Keratinocyte (primary cell): ENCODE results near the gene GALNT2. TPM values are rescaled to one million over a fixed set of nuclear protein-coding genes. Genes with fewer than 3 reads are reported as not detected.

Experiments used
- DNase-seq: peaks from one replicate; pipeline ENCODE4 v3.0.0-alpha.2; 2011; ENCODE audit warnings: low read depth, missing footprints, low spot score
- FAIRE-seq: peaks from 2 replicates; lab custom pipeline; 2011; peaks lifted over from hg19 to GRCh38; lab: Jason Lieb, UNC
- H2AFZ ChIP-seq: 2 replicates; pipeline ENCODE4 v1.6.0; 2012; ENCODE audit warnings: low read length, control low read depth, inconsistent platforms; ENCODE audit not compliant: control insufficient read depth
- H3K27ac ChIP-seq: 2 replicates; pipeline ENCODE4 v1.5.1; 2011; ENCODE audit warnings: low read length; ENCODE audit not compliant: control insufficient read depth, insufficient read depth
- H3K27me3 ChIP-seq: 3 replicates; pipeline ENCODE4 v1.6.0; 2011; ENCODE audit warnings: low read length; ENCODE audit not compliant: control insufficient read depth, insufficient read depth; ENCODE audit errors: extremely low read depth
- H3K36me3 ChIP-seq, 2 experiments: 2 replicates in 1 of 2; 3 replicates in 1 of 2; pipeline ENCODE4 v1.5.1; 2011; ENCODE audit warnings: low read length in 2 of 2, mild to moderate bottlenecking in 1 of 2; ENCODE audit not compliant: control insufficient read depth in 2 of 2, insufficient read depth in 2 of 2; ENCODE audit errors: extremely low read depth in 1 of 2
- H3K4me1 ChIP-seq: 3 replicates; pipeline ENCODE4 v1.5.1; 2011; ENCODE audit warnings: low read length; ENCODE audit not compliant: control insufficient read depth, insufficient read depth; ENCODE audit errors: extremely low read depth
- H3K4me2 ChIP-seq: 3 replicates; pipeline ENCODE4 v1.6.0; 2011; ENCODE audit warnings: low read depth, low read length; ENCODE audit not compliant: control insufficient read depth, insufficient read depth; ENCODE audit errors: extremely low read depth
- H3K4me3 ChIP-seq, 3 experiments: fragments of 200-600 bp in 1 of 3; sonication (generic) in 1 of 3; 2 replicates in 2 of 3; 3 replicates in 1 of 3; pipeline ENCODE4 v1.5.1; 2011 to 2016; ENCODE audit warnings: low read length in 3 of 3, mild to moderate bottlenecking in 3 of 3, control low read depth in 2 of 3, inconsistent platforms in 1 of 3, low read depth in 1 of 3, mixed read lengths in 1 of 3, mixed run types in 1 of 3, moderate library complexity in 1 of 3; ENCODE audit not compliant: control insufficient read depth in 2 of 3, insufficient read depth in 2 of 3; ENCODE audit errors: extremely low read depth in 1 of 3
- H3K79me2 ChIP-seq: 2 replicates; pipeline ENCODE4 v1.6.0; 2012; ENCODE audit warnings: low read length; ENCODE audit not compliant: control insufficient read depth, insufficient read depth
- H3K9ac ChIP-seq: 3 replicates; pipeline ENCODE4 v1.6.0; 2011; ENCODE audit warnings: low read length; ENCODE audit not compliant: control insufficient read depth, insufficient read depth; ENCODE audit errors: extremely low read depth
- H3K9me1 ChIP-seq: 3 replicates; pipeline ENCODE4 v1.6.0; 2011; ENCODE audit warnings: low read length; ENCODE audit not compliant: control insufficient read depth, insufficient read depth; ENCODE audit errors: extremely low read depth
- H3K9me3 ChIP-seq: 2 replicates; pipeline ENCODE4 v1.5.1; 2012; ENCODE audit warnings: low read depth, low read length; ENCODE audit not compliant: control insufficient read depth
- H4K20me1 ChIP-seq: 3 replicates; pipeline ENCODE4 v1.6.0; 2011; ENCODE audit warnings: low read length; ENCODE audit not compliant: control insufficient read depth, insufficient read depth; ENCODE audit errors: extremely low read depth
- CTCF ChIP-seq, 3 experiments: IDR thresholded peaks in 1 of 3; conservative IDR thresholded peaks in 1 of 3; optimal IDR thresholded peaks in 1 of 3; 2 replicates in 2 of 3; 3 replicates in 1 of 3; pipeline versions ENCODE3 to v1.5.1; 2011; ENCODE audit warnings: low read length in 3 of 3, mild to moderate bottlenecking in 3 of 3, moderate library complexity in 2 of 3, control low read depth in 1 of 3, inconsistent platforms in 1 of 3; ENCODE audit not compliant: insufficient read depth in 2 of 3; ENCODE audit errors: extremely low read depth in 1 of 3
- EZH2 ChIP-seq: IDR thresholded peaks from one replicate; pipeline ENCODE4 v1.6.1; 2012; ENCODE audit warnings: inconsistent platforms, mild to moderate bottlenecking, low read length, moderate library complexity
- dilution Hi-C: fragments of 300-500 bp; cut with MboI; formaldehyde crosslinking; loops from one replicate; pipeline ENCODE4 v1.7.0; 2020; ENCODE audit warnings: low sequenced_read_pairs; ENCODE audit not compliant: extremely low pct_ligation_motif_present
- polyA plus RNA-seq, 5 experiments: library from polyadenylated mRNA; depleted of rRNA in 3 of 5; stranded (reverse) in 3 of 5; stranded (forward) in 1 of 5; unstranded in 1 of 5; fragments of >200 nt; gene quantifications; 1 replicate in 1 of 5; 2 replicates in 3 of 5; 3 replicates in 1 of 5; pipeline versions ENCODE4 v1.2.1 to v1.2.3, GENCODE V29; 2011 to 2012; ENCODE audit warnings: missing spikeins in 2 of 5, low read depth in 1 of 5, low replicate concordance in 1 of 5

GALNT2 gene
- polyA plus RNA-seq, 1 donor (not counting 4 experiments of a cell fraction or from before 2014, with no cell fraction given) = 61.7 TPM

- H3K9me3 ChIP-seq = no peaks in the 10 kb centered on the region
- H2AFZ ChIP-seq = no peak overlapping the region
- peaks cover 3% of the 10 kb centered on the region for H3K9me1 ChIP-seq
- no peak overlapping the region for H3K4me3 ChIP-seq
- TF ChIP-seq CTCF (optimal IDR thresholded peaks at IDR 0.05 in 1 of 3, IDR thresholded peaks at IDR 0.05 in 1 of 3, conservative IDR thresholded peaks at IDR 0.05 in 1 of 3; ENCODE audit: extremely low read depth in 1 of 3, insufficient read depth in 2 of 3, low read length in 3 of 3) (no peak), EZH2 (no peak)
- no peak for FAIRE-seq
- no peak overlapping the region for H3K4me2 ChIP-seq
- no peaks in the 10 kb centered on the region for H3K4me1 ChIP-seq
- no peak for DNase-seq
- H4K20me1 ChIP-seq = no peaks in the 10 kb centered on the region
- no peak overlapping the region for H3K9ac ChIP-seq
- no peak overlapping the region for H3K27ac ChIP-seq
- H3K27me3 ChIP-seq = no peaks in the 10 kb centered on the region
- H3K36me3 ChIP-seq = peaks cover 6 to 7% of the 10 kb centered on the region in 2 experiments
- H3K79me2 ChIP-seq = peaks cover 15% of the 10 kb centered on the region
- dilution Hi-C loops = no loop called here
Measured at GRCh38 chr1:230226007-230226800, 159.2 kb downstream of the GALNT2 start.

GRCh38 chr1:230226814-230227213 lies 159.8 kb downstream of the GALNT2 start:
- peaks cover 3% of the 10 kb centered on the region for H3K9me1 ChIP-seq
- H3K27me3 ChIP-seq = no peaks in the 10 kb centered on the region
- H3K79me2 ChIP-seq = peaks cover 15% of the 10 kb centered on the region
- H3K9me3 ChIP-seq = no peaks in the 10 kb centered on the region
- dilution Hi-C loops = no loop called here
- H3K9ac ChIP-seq = no peak overlapping the region
- H3K4me2 ChIP-seq = no peak overlapping the region
- no peak overlapping the region for H2AFZ ChIP-seq
- peaks cover 7 to 9% of the 10 kb centered on the region in 2 experiments for H3K36me3 ChIP-seq
- FAIRE-seq (no peak), DNase-seq (no peak)
- no peaks in the 10 kb centered on the region for H4K20me1 ChIP-seq
- H3K4me3 ChIP-seq = no peak overlapping the region
- TF ChIP-seq EZH2 (no peak), CTCF (optimal IDR thresholded peaks at IDR 0.05 in 1 of 3, IDR thresholded peaks at IDR 0.05 in 1 of 3, conservative IDR thresholded peaks at IDR 0.05 in 1 of 3; ENCODE audit: extremely low read depth in 1 of 3, insufficient read depth in 2 of 3, low read length in 3 of 3) (no peak)
- no peak overlapping the region for H3K27ac ChIP-seq
- no peaks in the 10 kb centered on the region for H3K4me1 ChIP-seq
